HG02798 (cell line): ENCODE data around the gene SHISAL2B.
"Not testable (repeated sequence)": the region's sequence is repeated elsewhere in the genome, so short reads cannot be mapped to it uniquely, and the experiment has no call there.

Experiments used
- ATAC-seq: cut with Tn5 transposase; IDR thresholded peaks from one replicate; pipeline ENCODE4 v1.9.1; 2021; ENCODE audit warnings: mild to moderate bottlenecking; ENCODE audit not compliant: unreplicated experiment, poor library complexity

Gene SHISAL2B

GRCh38 chr5:64693636-64694035 is 3.3 kb downstream of the SHISAL2B start:
- no peak for ATAC-seq

GRCh38 chr5:64696414-64696813 is 6.1 kb downstream of the SHISAL2B start:
- ATAC-seq: not testable (repeated sequence)

GRCh38 chr5:64700765-64701164 is 10.5 kb downstream of the SHISAL2B start:
- ATAC-seq: no peak

- ATAC-seq: not testable (repeated sequence)
Observed at GRCh38 chr5:64706074-64706473, 15.8 kb downstream of the SHISAL2B start.

- ATAC-seq: no peak
Observed at GRCh38 chr5:64707191-64707590, 16.9 kb downstream of the SHISAL2B start.

- ATAC-seq: not testable (repeated sequence)
Observed at GRCh38 chr5:64714495-64714894, 24.2 kb downstream of the SHISAL2B start.

- no peak for ATAC-seq
Observed at GRCh38 chr5:64722588-64722987, 32.3 kb downstream of the SHISAL2B start.

- ATAC-seq: no peak
Observed at GRCh38 chr5:64727150-64727549, 36.8 kb downstream of the SHISAL2B start.

- ATAC-seq: no peak
Observed at GRCh38 chr5:64742411-64742810, 52.1 kb downstream of the SHISAL2B start.

- no peak for ATAC-seq
Observed at GRCh38 chr5:64742821-64743220, 52.5 kb downstream of the SHISAL2B start.

GRCh38 chr5:64744914-64745313 is 54.6 kb downstream of the SHISAL2B start:
- ATAC-seq: no peak

GRCh38 chr5:64746446-64746845 is 56.1 kb downstream of the SHISAL2B start:
- no peak for ATAC-seq

- ATAC-seq: no peak
Observed at GRCh38 chr5:64749385-64749784, 59.1 kb downstream of the SHISAL2B start.

- no peak for ATAC-seq
Observed at GRCh38 chr5:64754066-64754465, 63.8 kb downstream of the SHISAL2B start.

GRCh38 chr5:64758901-64759300 is 68.6 kb downstream of the SHISAL2B start:
- no peak for ATAC-seq

GRCh38 chr5:64759960-64760660 is 69.8 kb downstream of the SHISAL2B start:
- no peak for ATAC-seq

- no peak for ATAC-seq
Observed at GRCh38 chr5:64763948-64764503, 73.7 kb downstream of the SHISAL2B start.

- ATAC-seq: no peak
Observed at GRCh38 chr5:64765804-64766504, 75.7 kb downstream of the SHISAL2B start.

- ATAC-seq: no peak
Observed at GRCh38 chr5:64766941-64767340, 76.6 kb downstream of the SHISAL2B start.
